ENCODE results near the gene ASB12. TPM values are rescaled to one million over a fixed set of nuclear protein-coding genes. Genes with fewer than 3 reads are reported as not detected.

Gene ASB12
- total RNA-seq, 6 donors from 2014 or later: 0.29 to 0.46 (median 0.34) TPM; not detected in 3

DNA sequence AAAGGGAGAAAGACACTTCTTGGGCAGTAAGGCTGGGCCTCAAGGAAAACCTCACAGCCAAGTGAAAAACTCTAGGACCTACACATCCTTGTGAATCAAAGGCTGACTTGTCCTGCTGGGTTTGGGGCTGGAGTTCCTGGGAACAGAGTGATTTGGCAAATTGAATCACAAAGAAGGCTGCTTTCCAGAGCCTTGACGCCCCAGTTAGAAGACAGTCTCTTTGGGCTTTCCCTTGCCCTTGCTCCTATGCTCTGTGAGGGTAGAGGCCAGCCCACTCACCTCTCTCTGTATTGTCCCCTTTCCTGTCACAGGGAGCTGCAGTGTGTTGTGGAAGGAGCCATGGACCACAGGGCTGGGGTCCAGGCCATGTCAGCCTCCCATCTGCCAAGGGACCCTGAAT is 34.5 kb downstream of the ASB12 start:
- no peaks in the 10 kb centered on the region for H3K27me3 ChIP-seq
- no peak overlapping the region for H3K4me3 ChIP-seq
- H3K36me3 ChIP-seq: peaks cover 0 to 13% (median 5%) of the 10 kb centered on the region in 4 donors
- WGBS, 2 donors: 38% methylated on average over 1 of the region's 1 CpG; no CpG with 5 or more reads in 1 of the 2 donors
- no peaks in the 10 kb centered on the region for H3K9me3 ChIP-seq
- no peak overlapping the region for H3K27ac ChIP-seq
- no peaks in the 10 kb centered on the region for H3K4me1 ChIP-seq
- DNase-seq (no peak), ATAC-seq (ENCODE audit: low FRiP score in 2 of 2) (no peak)
- TF ChIP-seq EP300 (IDR thresholded peaks at IDR 0.05): no peak
- no peak for TF ChIP-seq POLR2AphosphoS5 (IDR thresholded peaks at IDR 0.05)
- TF ChIP-seq, protein P1, sequence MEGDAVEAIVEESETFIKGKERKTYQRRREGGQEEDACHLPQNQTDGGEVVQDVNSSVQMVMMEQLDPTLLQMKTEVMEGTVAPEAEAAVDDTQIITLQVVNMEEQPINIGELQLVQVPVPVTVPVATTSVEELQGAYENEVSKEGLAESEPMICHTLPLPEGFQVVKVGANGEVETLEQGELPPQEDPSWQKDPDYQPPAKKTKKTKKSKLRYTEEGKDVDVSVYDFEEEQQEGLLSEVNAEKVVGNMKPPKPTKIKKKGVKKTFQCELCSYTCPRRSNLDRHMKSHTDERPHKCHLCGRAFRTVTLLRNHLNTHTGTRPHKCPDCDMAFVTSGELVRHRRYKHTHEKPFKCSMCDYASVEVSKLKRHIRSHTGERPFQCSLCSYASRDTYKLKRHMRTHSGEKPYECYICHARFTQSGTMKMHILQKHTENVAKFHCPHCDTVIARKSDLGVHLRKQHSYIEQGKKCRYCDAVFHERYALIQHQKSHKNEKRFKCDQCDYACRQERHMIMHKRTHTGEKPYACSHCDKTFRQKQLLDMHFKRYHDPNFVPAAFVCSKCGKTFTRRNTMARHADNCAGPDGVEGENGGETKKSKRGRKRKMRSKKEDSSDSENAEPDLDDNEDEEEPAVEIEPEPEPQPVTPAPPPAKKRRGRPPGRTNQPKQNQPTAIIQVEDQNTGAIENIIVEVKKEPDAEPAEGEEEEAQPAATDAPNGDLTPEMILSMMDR (IDR thresholded peaks at IDR 0.05): no peak
- no peak for TF ChIP-seq POLR2A (IDR thresholded peaks at IDR 0.05)

DNA sequence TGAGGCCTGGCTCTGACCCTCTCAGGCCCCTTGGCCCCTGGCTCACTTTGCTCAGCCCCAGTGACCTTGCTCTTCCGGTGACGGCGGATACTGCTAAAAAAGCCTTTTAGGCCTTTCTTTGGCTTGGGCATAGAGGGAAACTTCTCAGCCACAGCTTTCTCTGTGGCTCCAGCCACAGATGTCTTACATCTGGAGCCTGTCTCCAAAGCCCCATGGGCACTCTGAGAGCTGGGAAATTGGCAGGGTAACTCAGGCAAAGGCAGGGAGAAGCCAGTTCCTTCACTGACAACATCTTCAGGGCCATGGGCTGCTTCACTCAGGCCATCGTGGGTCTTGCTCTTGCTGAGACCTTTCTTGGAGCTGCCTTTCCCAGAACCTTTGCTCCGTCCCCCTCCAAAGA is 37.7 kb downstream of the ASB12 start:
- 72 to 90% methylated on average over 2 to 5 of the region's 5 CpGs for WGBS, 2 donors
- Histone ChIP-seq H3K9me3 (no peaks in the 10 kb centered on the region), H3K4me1 (no peaks in the 10 kb centered on the region), H3K27me3 (no peaks in the 10 kb centered on the region), H3K27ac (no peak overlapping the region), H3K4me3 (no peak overlapping the region), H3K36me3 (peaks cover 0 to 18% (median 5%) of the 10 kb centered on the region in 4 donors)
- no peak for ATAC-seq (ENCODE audit: low FRiP score in 2 of 2)
- DNase-seq: no peak
- no peak for TF ChIP-seq POLR2A (IDR thresholded peaks at IDR 0.05)
- TF ChIP-seq, protein P1 (IDR thresholded peaks at IDR 0.05): no peak
- TF ChIP-seq POLR2AphosphoS5 (IDR thresholded peaks at IDR 0.05): no peak

DNA sequence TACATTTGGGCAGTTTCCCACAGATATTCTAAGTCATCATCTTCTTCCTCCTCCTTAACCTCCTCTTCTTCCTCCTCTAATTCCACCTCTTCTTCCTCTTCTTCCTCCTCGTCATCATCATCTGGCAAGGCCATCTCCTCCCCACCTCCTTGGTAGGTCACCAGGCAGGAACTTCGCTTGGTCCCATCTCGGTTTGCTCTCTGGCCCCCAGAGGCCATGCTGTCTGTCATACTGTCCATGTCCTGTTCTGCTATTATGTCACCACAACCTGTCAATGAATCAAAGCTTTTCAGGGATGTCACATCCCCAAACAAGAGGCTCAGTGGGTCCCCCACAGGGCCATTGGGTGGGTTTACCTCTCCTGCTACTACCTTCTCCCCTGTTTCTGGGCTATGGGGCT is 38.4 kb downstream of the ASB12 start:
- Histone ChIP-seq H3K4me1 (no peaks in the 10 kb centered on the region), H3K4me3 (no peak overlapping the region), H3K27me3 (no peaks in the 10 kb centered on the region), H3K27ac (no peak overlapping the region), H3K36me3 (peaks cover 0 to 18% (median 5%) of the 10 kb centered on the region in 4 donors), H3K9me3 (no peaks in the 10 kb centered on the region)
- WGBS, 2 donors: 82 to 100% methylated on average over 3 of the region's 3 CpGs
- TF ChIP-seq POLR2A (IDR thresholded peaks at IDR 0.05): no peak
- no peak for TF ChIP-seq EP300 (IDR thresholded peaks at IDR 0.05)
- TF ChIP-seq, protein P1 (IDR thresholded peaks at IDR 0.05): no peak
- no peak for TF ChIP-seq POLR2AphosphoS5 (IDR thresholded peaks at IDR 0.05)
- ATAC-seq (ENCODE audit: low FRiP score in 2 of 2) (no peak), DNase-seq (no peak)

DNA sequence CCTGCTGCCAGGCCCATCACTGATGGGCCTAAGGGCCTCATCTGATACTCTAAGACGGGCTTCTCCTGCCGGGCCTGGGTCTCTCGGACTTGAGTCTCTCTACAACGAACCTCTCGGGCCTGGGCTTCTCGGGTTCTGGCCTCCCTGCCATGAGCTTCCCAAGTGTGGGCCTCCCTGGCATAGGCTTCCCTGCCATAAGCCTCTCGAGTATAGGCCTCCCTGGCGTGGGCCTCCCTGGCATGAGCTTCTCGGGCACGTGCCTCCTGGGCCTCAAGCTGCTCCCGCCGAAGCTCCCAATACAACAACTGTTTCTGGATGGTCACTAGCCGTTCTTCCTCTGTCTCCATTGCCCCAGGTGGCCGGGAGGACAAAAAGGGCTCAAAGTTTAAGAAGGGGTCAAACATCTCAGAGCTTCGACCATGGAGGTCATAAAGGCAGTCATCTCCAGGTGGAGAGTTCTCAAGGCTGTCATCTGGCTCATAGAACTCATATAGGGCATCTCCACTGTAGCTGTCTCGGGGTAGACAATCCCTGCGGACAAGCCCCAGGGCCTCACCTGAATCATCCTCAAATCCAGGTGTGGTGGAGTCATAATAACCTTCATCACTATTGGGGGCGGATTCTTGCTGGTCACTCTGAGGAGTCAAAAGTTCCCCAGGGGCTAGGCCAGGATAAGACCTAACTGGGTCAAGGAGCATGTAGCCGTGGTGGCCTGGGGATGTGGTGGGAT is 39.0 kb downstream of the ASB12 start:
- H3K27ac ChIP-seq: no peak overlapping the region
- H3K36me3 ChIP-seq: peaks cover 0 to 18% (median 5%) of the 10 kb centered on the region in 4 donors
- TF ChIP-seq EP300 (IDR thresholded peaks at IDR 0.05) (no peak), POLR2A (IDR thresholded peaks at IDR 0.05) (no peak), POLR2AphosphoS5 (IDR thresholded peaks at IDR 0.05) (no peak)
- TF ChIP-seq, protein P1 (IDR thresholded peaks at IDR 0.05): no peak
- no peaks in the 10 kb centered on the region for H3K9me3 ChIP-seq
- DNase-seq (peak in 1 of 2 donors; percentile 21), ATAC-seq (ENCODE audit: low FRiP score in 2 of 2) (no peak)
- no peaks in the 10 kb centered on the region for H3K4me1 ChIP-seq
- H3K27me3 ChIP-seq: no peaks in the 10 kb centered on the region
- 87 to 100% methylated on average over 6 to 19 of the region's 19 CpGs for WGBS, 2 donors
- H3K4me3 ChIP-seq: no peak overlapping the region
